ENCODE measurements around the gene FAAP100.

Gene FAAP100

GRCh38 chr17:81558115-81558468 lies 5.9 kb upstream of the FAAP100 start:
- TF ChIP-seq REST (IDR thresholded peaks at IDR 0.05; ENCODE audit: insufficient read depth in 1 of 2, low read depth in 2 of 2, low read length in 2 of 2), result no peak
- no peak for TF ChIP-seq TAF1 (IDR thresholded peaks at IDR 0.05; ENCODE audit: borderline replicate concordance, insufficient read depth, low read length)
- TF ChIP-seq FOXP2 (optimal IDR thresholded peaks at IDR 0.05; ENCODE audit: borderline replicate concordance, extremely low read depth, extremely low read length, insufficient read depth), result no peak
- TF ChIP-seq SIN3A (IDR thresholded peaks at IDR 0.05; ENCODE audit: borderline replicate concordance, insufficient read depth, low read length), result no peak
- TF ChIP-seq POLR2AphosphoS5 (IDR thresholded peaks at IDR 0.05; ENCODE audit: low read depth, low read length), result no peak

GRCh38 chr17:81557276-81558114 lies 5.3 kb upstream of the FAAP100 start:
- no peak for TF ChIP-seq SIN3A (IDR thresholded peaks at IDR 0.05; ENCODE audit: borderline replicate concordance, insufficient read depth, low read length)
- TF ChIP-seq POLR2AphosphoS5 (IDR thresholded peaks at IDR 0.05; ENCODE audit: low read depth, low read length), result no peak
- TF ChIP-seq REST (IDR thresholded peaks at IDR 0.05; ENCODE audit: insufficient read depth in 1 of 2, low read depth in 2 of 2, low read length in 2 of 2), result no peak
- TF ChIP-seq TAF1 (IDR thresholded peaks at IDR 0.05; ENCODE audit: borderline replicate concordance, insufficient read depth, low read length), result no peak
- no peak for TF ChIP-seq FOXP2 (optimal IDR thresholded peaks at IDR 0.05; ENCODE audit: borderline replicate concordance, extremely low read depth, extremely low read length, insufficient read depth)

GRCh38 chr17:81556863-81557262 lies 4.7 kb upstream of the FAAP100 start:
- TF ChIP-seq POLR2AphosphoS5 (IDR thresholded peaks at IDR 0.05; ENCODE audit: low read depth, low read length) (no peak; the same call in 1 of the 2 replicates), SIN3A (IDR thresholded peaks at IDR 0.05; ENCODE audit: borderline replicate concordance, insufficient read depth, low read length) (no peak), TAF1 (IDR thresholded peaks at IDR 0.05; ENCODE audit: borderline replicate concordance, insufficient read depth, low read length) (no peak), REST (IDR thresholded peaks at IDR 0.05; ENCODE audit: insufficient read depth in 1 of 2, low read depth in 2 of 2, low read length in 2 of 2) (no peak), FOXP2 (optimal IDR thresholded peaks at IDR 0.05; ENCODE audit: borderline replicate concordance, extremely low read depth, extremely low read length, insufficient read depth) (no peak)

DNA sequence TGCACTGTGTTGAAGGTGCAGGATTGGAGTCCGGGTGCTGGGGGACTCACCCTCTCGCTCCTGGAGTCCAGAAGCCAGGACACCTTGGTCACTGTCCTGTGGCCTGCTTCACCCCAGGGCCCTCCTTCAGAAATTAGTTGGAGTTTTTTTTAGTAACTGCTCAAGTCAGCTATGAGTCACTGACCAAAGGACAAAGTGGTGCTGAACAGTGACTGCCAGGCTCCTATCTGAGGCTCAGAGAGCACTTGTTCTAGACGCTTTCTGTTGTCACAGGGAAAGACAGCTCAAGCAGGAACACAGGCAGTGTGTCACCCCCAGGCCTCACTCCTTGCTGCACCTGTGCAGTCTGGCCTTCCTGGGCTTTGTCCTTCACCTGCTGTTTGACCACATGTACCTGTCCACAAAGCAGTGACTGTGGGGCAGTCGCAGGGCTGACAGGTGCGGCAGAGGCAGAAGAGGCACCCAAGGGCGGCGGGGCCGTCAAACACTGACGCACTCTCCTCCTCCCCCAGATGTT lies 4.1 kb upstream of the FAAP100 start:
- TF ChIP-seq TAF1 (IDR thresholded peaks at IDR 0.05; ENCODE audit: borderline replicate concordance, insufficient read depth, low read length), result no peak
- TF ChIP-seq SIN3A (IDR thresholded peaks at IDR 0.05; ENCODE audit: borderline replicate concordance, insufficient read depth, low read length), result no peak

DNA sequence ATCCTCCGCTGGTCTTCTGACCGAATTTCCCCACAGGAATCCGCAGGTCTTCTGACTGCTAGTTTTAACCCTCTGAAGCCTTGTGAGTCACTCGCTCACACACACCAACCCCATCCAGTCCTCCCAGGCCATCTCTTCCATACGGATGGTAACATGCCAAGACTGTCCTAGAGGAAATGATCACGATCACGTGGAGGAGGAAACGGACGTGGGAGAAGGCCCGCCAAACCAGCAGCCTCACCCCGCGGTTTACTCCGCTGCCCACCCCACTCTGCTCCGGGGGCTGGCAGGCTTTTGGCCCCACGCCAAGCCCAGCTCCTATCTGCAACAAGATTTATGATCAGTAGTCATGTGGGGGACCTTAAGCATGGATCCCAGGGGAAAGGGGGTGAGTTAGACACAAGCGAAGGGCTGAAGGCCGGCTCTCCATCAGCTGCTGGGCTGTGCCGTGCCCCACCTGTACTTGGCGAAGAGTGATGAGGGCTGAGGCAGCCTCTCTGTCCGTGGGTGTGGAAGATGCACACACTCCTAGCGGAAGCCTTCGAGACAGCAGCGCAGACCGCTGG lies 1.5 kb upstream of the FAAP100 start:
- no peak; the same call in none of the 2 replicates for TF ChIP-seq POLR2AphosphoS5 (IDR thresholded peaks at IDR 0.05; ENCODE audit: low read depth, low read length)
- no peak for TF ChIP-seq SIN3A (IDR thresholded peaks at IDR 0.05; ENCODE audit: borderline replicate concordance, insufficient read depth, low read length)
- TF ChIP-seq FOXP2 (optimal IDR thresholded peaks at IDR 0.05; ENCODE audit: borderline replicate concordance, extremely low read depth, extremely low read length, insufficient read depth), result peak; percentile 63
- TF ChIP-seq TAF1 (IDR thresholded peaks at IDR 0.05; ENCODE audit: borderline replicate concordance, insufficient read depth, low read length), result peak; percentile 64; the same call in 1 of the 2 replicates
- TF ChIP-seq REST (IDR thresholded peaks at IDR 0.05; ENCODE audit: insufficient read depth in 1 of 2, low read depth in 2 of 2, low read length in 2 of 2), result peak in 1 of 2 experiments; percentile 51; a peak in 1 of 4 replicates
